HEK293 (cell line): Measurements from ENCODE around the gene SIPA1.

Experiments
- CTCF ChIA-PET: fragments of 350-600 bp; formaldehyde crosslinking; extraction: SDS; loops from one replicate; lab custom pipeline; 2021; ENCODE audit warnings: antibody characterized with exemption; lab: Yijun Ruan, JAX
- POLR2A ChIA-PET: fragments of 300-600 bp; formaldehyde crosslinking; extraction: SDS; loops from one replicate; lab custom pipeline; 2020; ENCODE audit warnings: antibody characterized with exemption, inconsistent platforms; lab: Yijun Ruan, JAX
- H3K27ac ChIP-seq: fragments of 200-500 bp; sonication (Bioruptor generic); 2 replicates; pipeline ENCODE4 v1.5.1; 2014; ENCODE audit warnings: low read depth, low read length, control low read depth, inconsistent platforms; ENCODE audit errors: extremely low read depth
- H3K36me3 ChIP-seq, 2 experiments: fragments of 200-500 bp in 1 of 2; sonication (Bioruptor generic) in 1 of 2; 1 replicate in 1 of 2; 2 replicates in 1 of 2; pipeline ENCODE4 v1.5.1; 2014 to 2017; ENCODE audit warnings: inconsistent platforms in 2 of 2, low read length in 2 of 2; ENCODE audit not compliant: control insufficient read depth in 2 of 2, insufficient read depth in 1 of 2
- H3K4me1 ChIP-seq: fragments of 200-500 bp; sonication (Bioruptor generic); 2 replicates; pipeline ENCODE4 v1.5.1; 2014; ENCODE audit warnings: mild to moderate bottlenecking, low read length, inconsistent platforms; ENCODE audit not compliant: control insufficient read depth, insufficient read depth
- H3K4me3 ChIP-seq: 2 replicates; pipeline ENCODE4 v1.5.1; 2011; ENCODE audit warnings: low read depth, mild to moderate bottlenecking, control low read depth, low read length, moderate library complexity
- H3K9me3 ChIP-seq: fragments of 200-500 bp; sonication (Bioruptor generic); 2 replicates; pipeline ENCODE4 v1.5.1; 2014; ENCODE audit warnings: low read depth, low read length, inconsistent platforms; ENCODE audit not compliant: control insufficient read depth, insufficient read depth
- GLI2 ChIP-seq: fragments of 450-650 bp; formaldehyde crosslinking; IDR thresholded peaks from 2 replicates; pipeline ENCODE4; 2017; ENCODE audit warnings: missing biosample characterization, missing genetic modification characterization, low read depth, borderline replicate concordance
- GLI4 ChIP-seq: fragments of 450-650 bp; formaldehyde crosslinking; IDR thresholded peaks from 2 replicates; pipeline ENCODE4 v1.5.1; 2016; ENCODE audit warnings: missing biosample characterization, missing genetic modification characterization
- REST ChIP-seq: fragments of 450-650 bp; formaldehyde crosslinking; IDR thresholded peaks from 2 replicates; pipeline ENCODE4 v1.5.1; 2016; ENCODE audit warnings: missing biosample characterization, missing genetic modification characterization
- ZBTB44 ChIP-seq: fragments of 450-650 bp; IDR thresholded peaks from 2 replicates; pipeline ENCODE4 v1.5.1; 2018; ENCODE audit warnings: missing biosample characterization, mild to moderate bottlenecking, missing genetic modification characterization
- ZBTB6 ChIP-seq: fragments of 450-650 bp; formaldehyde crosslinking; IDR thresholded peaks from 2 replicates; pipeline ENCODE4 v1.5.1; 2017; ENCODE audit warnings: missing biosample characterization, missing genetic modification characterization
- ZFP69B ChIP-seq: fragments of 450-650 bp; formaldehyde crosslinking; IDR thresholded peaks from 2 replicates; pipeline ENCODE4 v1.5.1; 2016; ENCODE audit warnings: missing biosample characterization, missing genetic modification characterization
- ZNF146 ChIP-seq: fragments of 450-650 bp; formaldehyde crosslinking; IDR thresholded peaks from 2 replicates; pipeline ENCODE4 v1.5.1; 2016; ENCODE audit warnings: missing biosample characterization, missing genetic modification characterization
- ZNF19 ChIP-seq: fragments of 450-650 bp; formaldehyde crosslinking; IDR thresholded peaks from 2 replicates; pipeline ENCODE4; 2016; ENCODE audit warnings: missing biosample characterization, missing genetic modification characterization, low read depth
- ZNF221 ChIP-seq: fragments of 450-650 bp; formaldehyde crosslinking; IDR thresholded peaks from 2 replicates; pipeline ENCODE4 v1.5.1; 2017; ENCODE audit warnings: missing biosample characterization, missing genetic modification characterization, borderline replicate concordance
- ZNF248 ChIP-seq: fragments of 450-650 bp; formaldehyde crosslinking; IDR thresholded peaks from 2 replicates; pipeline ENCODE4 v1.5.1; 2017; ENCODE audit warnings: missing biosample characterization, missing genetic modification characterization
- ZNF26 ChIP-seq: fragments of 450-650 bp; formaldehyde crosslinking; IDR thresholded peaks from 2 replicates; pipeline ENCODE4 v1.5.1; 2016; ENCODE audit warnings: missing biosample characterization, missing genetic modification characterization
- ZNF274 ChIP-seq, 2 experiments: fragments of 200-500 bp in 1 of 2; fragments of 450-650 bp in 1 of 2; sonication (Bioruptor generic) in 1 of 2; formaldehyde crosslinking in 1 of 2; IDR thresholded peaks; 2 replicates each; pipeline versions ENCODE4 v1.5.1 to v1.6.1; 2014 to 2016; ENCODE audit warnings: borderline replicate concordance in 1 of 2, inconsistent platforms in 1 of 2, low read length in 1 of 2, missing biosample characterization in 1 of 2, missing genetic modification characterization in 1 of 2
- ZNF510 ChIP-seq: fragments of 450-650 bp; formaldehyde crosslinking; IDR thresholded peaks from 2 replicates; pipeline ENCODE4 v1.5.1; 2018; ENCODE audit warnings: mild to moderate bottlenecking, missing genetic modification characterization, missing biosample characterization; ENCODE audit not compliant: insufficient replicate concordance
- ZNF555 ChIP-seq: fragments of 450-650 bp; formaldehyde crosslinking; conservative IDR thresholded peaks from 2 replicates; pipeline ENCODE4 v1.5.1; 2017; ENCODE audit warnings: missing biosample characterization, mild to moderate bottlenecking, missing genetic modification characterization, inconsistent platforms
- ZNF654 ChIP-seq: fragments of 450-650 bp; formaldehyde crosslinking; IDR thresholded peaks from 2 replicates; pipeline ENCODE4 v1.5.1; 2016; ENCODE audit warnings: low read depth, missing biosample characterization, missing genetic modification characterization
- ZNF677 ChIP-seq: fragments of 450-650 bp; IDR thresholded peaks from 2 replicates; pipeline ENCODE4 v1.5.0; 2018; ENCODE audit warnings: missing biosample characterization, mild to moderate bottlenecking, missing genetic modification characterization, moderate library complexity
- ZNF701 ChIP-seq: fragments of 450-650 bp; formaldehyde crosslinking; IDR thresholded peaks from 2 replicates; pipeline ENCODE4 v1.5.1; 2016; ENCODE audit warnings: missing biosample characterization, missing genetic modification characterization
- ZNF707 ChIP-seq: fragments of 450-650 bp; formaldehyde crosslinking; IDR thresholded peaks from 2 replicates; pipeline ENCODE4 v1.5.1; 2016; ENCODE audit warnings: missing biosample characterization, missing genetic modification characterization
- ZSCAN4 ChIP-seq: fragments of 450-650 bp; formaldehyde crosslinking; IDR thresholded peaks from 2 replicates; pipeline ENCODE4 v1.5.1; 2017; ENCODE audit warnings: missing biosample characterization, missing genetic modification characterization
- ZXDB ChIP-seq: fragments of 450-650 bp; formaldehyde crosslinking; IDR thresholded peaks from 2 replicates; pipeline ENCODE4 v1.5.1; 2016; ENCODE audit warnings: missing biosample characterization, missing genetic modification characterization

Gene SIPA1

GRCh38 chr11:65698205-65698604 is 60.3 kb downstream of the SIPA1 start:
- ChIA-PET CTCF (no interaction called here), POLR2A (no interaction called here)
- TF ChIP-seq ZSCAN4 (tag by site-specific recombination) (peak; percentile 79), ZNF146 (no peak)

GRCh38 chr11:65699306-65699705 is 61.4 kb downstream of the SIPA1 start:
- no peak for TF ChIP-seq REST (tag by site-specific recombination)
- TF ChIP-seq ZBTB6 (tag by site-specific recombination) = no peak
- TF ChIP-seq GLI4 (tag by site-specific recombination) = no peak
- TF ChIP-seq ZNF555 (tag by site-specific recombination) = no peak
- no peak for TF ChIP-seq ZNF677 (tag by site-specific recombination)
- no peak for TF ChIP-seq ZFP69B (tag by site-specific recombination)
- no peak for TF ChIP-seq ZNF221 (tag by site-specific recombination)
- TF ChIP-seq ZNF707 = no peak
- no peak for TF ChIP-seq ZNF26 (tag by site-specific recombination)
- no peak for TF ChIP-seq ZNF248 (tag by site-specific recombination)
- no peak for TF ChIP-seq ZNF654 (tag by site-specific recombination)
- TF ChIP-seq ZNF701 = no peak
- TF ChIP-seq GLI2 (tag by site-specific recombination) = no peak
- H3K36me3 ChIP-seq = no peaks in the 10 kb centered on the region
- ChIA-PET CTCF (interaction anchor here (0.6 kb wide), 1 partner anchor 8 kb away, joined by 5 read pairs; no protein-coding TSS in a partner anchor), POLR2A (no interaction called here)
- no peak overlapping the region for H3K4me3 ChIP-seq
- H3K9me3 ChIP-seq = no peaks in the 10 kb centered on the region
- no peaks in the 10 kb centered on the region for H3K4me1 ChIP-seq
- H3K27ac ChIP-seq = no peak overlapping the region

More at GRCh38 chr11:65698205-65698604, 60.3 kb downstream of the SIPA1 start:
- H3K9me3 ChIP-seq = no peaks in the 10 kb centered on the region
- H3K36me3 ChIP-seq = no peaks in the 10 kb centered on the region
- H3K4me1 ChIP-seq = no peaks in the 10 kb centered on the region
- H3K27ac ChIP-seq = no peak overlapping the region
- H3K4me3 ChIP-seq = no peak overlapping the region

GRCh38 chr11:65700399-65700798 is 62.5 kb downstream of the SIPA1 start:
- H3K9me3 ChIP-seq = no peaks in the 10 kb centered on the region
- ChIA-PET CTCF (interaction anchor here (0.6 to 0.9 kb wide), 4 partner anchors 80 to 1059 kb away, joined by 3 to 4 read pairs (median 3); no protein-coding TSS in a partner anchor), POLR2A (no interaction called here)
- H3K4me1 ChIP-seq = no peaks in the 10 kb centered on the region
- no peak overlapping the region for H3K4me3 ChIP-seq
- H3K27ac ChIP-seq = no peak overlapping the region
- no peaks in the 10 kb centered on the region for H3K36me3 ChIP-seq
- TF ChIP-seq GLI2 (tag by site-specific recombination) = no peak
- TF ChIP-seq ZXDB (tag by site-specific recombination) = no peak
- TF ChIP-seq ZNF19 (tag by site-specific recombination) = no peak
- no peak for TF ChIP-seq ZNF274 (IDR thresholded peaks at IDR 0.05; ENCODE audit: low read length)
- TF ChIP-seq ZNF274 (tag by site-specific recombination; IDR thresholded peaks at IDR 0.05; ENCODE audit: borderline replicate concordance) = no peak
- no peak for TF ChIP-seq ZNF510
- TF ChIP-seq ZBTB44 (tag by site-specific recombination) = no peak
- TF ChIP-seq GLI4 (tag by site-specific recombination) = no peak
